PC-9 (cell line): ENCODE results near the gene MAPT. TPM values are rescaled to one million over a fixed set of nuclear protein-coding genes. Genes with fewer than 3 reads are reported as not detected.

Experiments used
- BruUV-seq: library from RNA; stranded (reverse); fragments of 400-500 nt; replicated peaks from 2 replicates; lab custom pipeline; 2021; lab: Mats Ljungman, UMichigan
- CTCF ChIA-PET: fragments of 300-600 bp; sonication (Branson Sonifier 250); formaldehyde crosslinking; loops from one replicate; lab custom pipeline; 2022; ENCODE audit warnings: antibody characterized with exemption; lab: Charles Lee
- POLR2A ChIA-PET: fragments of 300-600 bp; sonication (Branson Sonifier 250); formaldehyde crosslinking; loops from one replicate; lab custom pipeline; 2022; ENCODE audit warnings: antibody characterized with exemption; ENCODE audit not compliant: unreplicated experiment; lab: Charles Lee
- DNase-seq, 2 experiments: peaks; one replicate each; pipeline versions ENCODE4 v3.0.0 to v3.0.0-alpha.2; 2015 to 2022; ENCODE audit warnings: mixed read lengths in 1 of 2
- H2AFZ ChIP-seq: fragments of 200-600 bp; sonication (generic); 2 replicates; pipeline ENCODE4 v1.8.1; 2017; ENCODE audit warnings: antibody characterized with exemption
- H3F3A ChIP-seq: fragments of 200-600 bp; sonication (generic); 2 replicates; pipeline ENCODE4 v1.8.1; 2017; ENCODE audit warnings: antibody characterized with exemption, mild to moderate bottlenecking, low read depth; ENCODE audit not compliant: insufficient read depth
- H3K27ac ChIP-seq: fragments of 200-600 bp; sonication (generic); 2 replicates; pipeline ENCODE4 v1.6.1; 2016; ENCODE audit warnings: mixed run types
- H3K27me3 ChIP-seq: fragments of 200-600 bp; sonication (generic); 2 replicates; pipeline ENCODE4 v1.6.1; 2016; ENCODE audit warnings: low read depth, mixed run types; ENCODE audit not compliant: insufficient read depth
- H3K36me3 ChIP-seq: fragments of 200-600 bp; sonication (generic); 2 replicates; pipeline ENCODE4 v1.6.1; 2016; ENCODE audit warnings: low read depth, mixed run types
- H3K4me1 ChIP-seq: fragments of 200-600 bp; sonication (generic); replicated peaks from 2 replicates; pipeline ENCODE4 v1.6.1; 2016; ENCODE audit warnings: mixed run types; ENCODE audit not compliant: insufficient read depth
- H3K4me2 ChIP-seq: fragments of 200-600 bp; sonication (generic); 2 replicates; pipeline ENCODE4 v1.6.1; 2017; ENCODE audit warnings: mixed run types
- H3K4me3 ChIP-seq: fragments of 200-600 bp; sonication (generic); 2 replicates; pipeline ENCODE4 v1.6.1; 2016; ENCODE audit warnings: mixed run types
- H3K79me2 ChIP-seq: fragments of 200-600 bp; sonication (generic); 2 replicates; pipeline ENCODE4 v1.6.1; 2017; ENCODE audit warnings: low read depth, mixed run types
- H3K9me2 ChIP-seq: fragments of 200-600 bp; sonication (generic); 2 replicates; pipeline ENCODE4 v1.8.1; 2017; ENCODE audit warnings: mild to moderate bottlenecking; ENCODE audit not compliant: insufficient read depth
- H3K9me3 ChIP-seq: fragments of 200-600 bp; sonication (generic); 2 replicates; pipeline ENCODE4 v1.8.1; 2016; ENCODE audit warnings: low read depth; ENCODE audit not compliant: insufficient read depth
- H4K20me1 ChIP-seq: fragments of 200-600 bp; sonication (generic); 2 replicates; pipeline ENCODE4 v1.8.1; 2017; ENCODE audit not compliant: insufficient read depth
- EZH2 ChIP-seq: fragments of 200-600 bp; sonication (generic); IDR thresholded peaks from 2 replicates; pipeline ENCODE4 v1.8.0; 2017; ENCODE audit warnings: antibody characterized with exemption, low read depth
- intact Hi-C: fragments of 100-400 bp; cut with micrococcal nuclease; formaldehyde crosslinking; loops from one replicate; pipeline ENCODE4 v1.10.0; 2022; ENCODE audit not compliant: unreplicated experiment
- total RNA-seq: library from RNA; stranded (reverse); gene quantifications from 2 replicates; pipeline ENCODE4 v1.2.3, GENCODE V29; 2021
- TF ChIP-seq, protein P1 (sequence below): fragments of 200-600 bp; sonication (generic); conservative IDR thresholded peaks from 2 replicates; pipeline ENCODE4 v1.6.1; 2017; ENCODE audit warnings: mixed run types, antibody characterized with exemption, mild to moderate bottlenecking, moderate library complexity

MAPT gene
- total RNA-seq, 1 experiment from 2014 or later, result 0.85 TPM

DNA sequence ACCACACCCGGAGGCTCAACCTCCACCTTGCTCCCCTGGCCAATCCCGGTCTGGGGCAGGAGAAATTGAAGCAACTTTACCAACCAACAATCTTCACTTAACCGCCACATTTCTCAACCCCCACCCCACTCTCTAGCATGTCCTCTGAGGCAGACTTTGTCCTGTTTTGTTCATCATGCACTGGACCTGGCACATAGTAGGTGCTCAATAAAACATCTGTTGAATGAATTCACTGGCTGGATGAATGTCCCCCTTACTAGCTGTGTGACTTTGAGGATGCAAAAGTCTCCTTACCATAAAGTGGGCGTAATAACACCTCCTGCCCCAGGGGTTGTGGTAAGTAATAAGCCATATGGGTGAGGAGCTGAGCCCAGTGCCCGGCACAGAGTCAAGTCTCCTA is 43.9 kb upstream of the MAPT start:
- no peak overlapping the region for H3K4me3 ChIP-seq
- TF ChIP-seq EZH2, result no peak
- TF ChIP-seq, protein P1, sequence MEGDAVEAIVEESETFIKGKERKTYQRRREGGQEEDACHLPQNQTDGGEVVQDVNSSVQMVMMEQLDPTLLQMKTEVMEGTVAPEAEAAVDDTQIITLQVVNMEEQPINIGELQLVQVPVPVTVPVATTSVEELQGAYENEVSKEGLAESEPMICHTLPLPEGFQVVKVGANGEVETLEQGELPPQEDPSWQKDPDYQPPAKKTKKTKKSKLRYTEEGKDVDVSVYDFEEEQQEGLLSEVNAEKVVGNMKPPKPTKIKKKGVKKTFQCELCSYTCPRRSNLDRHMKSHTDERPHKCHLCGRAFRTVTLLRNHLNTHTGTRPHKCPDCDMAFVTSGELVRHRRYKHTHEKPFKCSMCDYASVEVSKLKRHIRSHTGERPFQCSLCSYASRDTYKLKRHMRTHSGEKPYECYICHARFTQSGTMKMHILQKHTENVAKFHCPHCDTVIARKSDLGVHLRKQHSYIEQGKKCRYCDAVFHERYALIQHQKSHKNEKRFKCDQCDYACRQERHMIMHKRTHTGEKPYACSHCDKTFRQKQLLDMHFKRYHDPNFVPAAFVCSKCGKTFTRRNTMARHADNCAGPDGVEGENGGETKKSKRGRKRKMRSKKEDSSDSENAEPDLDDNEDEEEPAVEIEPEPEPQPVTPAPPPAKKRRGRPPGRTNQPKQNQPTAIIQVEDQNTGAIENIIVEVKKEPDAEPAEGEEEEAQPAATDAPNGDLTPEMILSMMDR, result no peak
- no peak overlapping the region for H2AFZ ChIP-seq
- intact Hi-C loops, result no loop called here
- H3K36me3 ChIP-seq, result no peaks in the 10 kb centered on the region
- CTCF ChIA-PET, result no interaction called here
- POLR2A ChIA-PET, result no interaction called here
- H3K9me2 ChIP-seq, result no peaks in the 10 kb centered on the region
- peaks cover 86% of the 10 kb centered on the region for H3K27me3 ChIP-seq
- no peaks in the 10 kb centered on the region for H4K20me1 ChIP-seq
- no peaks in the 10 kb centered on the region for H3K4me1 ChIP-seq
- no peaks in the 10 kb centered on the region for H3K79me2 ChIP-seq
- no TSS peak for BruUV-seq
- H3K27ac ChIP-seq, result no peak overlapping the region
- DNase-seq, result no peak
- no peak overlapping the region for H3K4me2 ChIP-seq
- no peaks in the 10 kb centered on the region for H3F3A ChIP-seq
- H3K9me3 ChIP-seq, result no peaks in the 10 kb centered on the region

DNA sequence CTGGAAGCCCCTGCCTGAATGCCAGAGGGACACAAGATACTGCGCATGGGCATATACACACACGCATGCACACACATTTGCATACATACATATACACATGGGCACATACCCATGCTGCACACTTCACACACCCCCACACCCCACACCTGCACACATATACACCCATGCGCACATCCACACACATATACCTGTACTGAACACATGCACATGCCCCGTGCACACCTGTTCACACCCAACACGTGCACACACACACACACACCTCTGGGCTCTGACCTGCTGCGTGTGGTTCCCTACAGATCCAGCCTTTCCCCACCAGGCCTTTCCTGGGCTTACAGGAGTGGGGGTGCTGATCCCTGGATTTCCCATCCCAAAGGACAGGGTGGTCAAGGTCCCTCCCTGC is 43.3 kb upstream of the MAPT start:
- ChIA-PET POLR2A (no interaction called here), CTCF (interaction anchor here (0.6 kb wide), 1 partner anchor 635 kb away, joined by 4 read pairs; no protein-coding TSS in a partner anchor)
- H3K36me3 ChIP-seq, result no peaks in the 10 kb centered on the region
- no TSS peak for BruUV-seq
- H3K4me2 ChIP-seq, result no peak overlapping the region
- no peak overlapping the region for H3K27ac ChIP-seq
- intact Hi-C loops, result no loop called here
- H3K79me2 ChIP-seq, result no peaks in the 10 kb centered on the region
- no peak for TF ChIP-seq EZH2
- TF ChIP-seq, protein P1, result no peak
- no peaks in the 10 kb centered on the region for H4K20me1 ChIP-seq
- H3K4me3 ChIP-seq, result no peak overlapping the region
- no peaks in the 10 kb centered on the region for H3F3A ChIP-seq
- DNase-seq, result no peak
- peaks cover 84% of the 10 kb centered on the region for H3K27me3 ChIP-seq
- H3K9me2 ChIP-seq, result no peaks in the 10 kb centered on the region
- H2AFZ ChIP-seq, result no peak overlapping the region
- no peaks in the 10 kb centered on the region for H3K9me3 ChIP-seq
- no peaks in the 10 kb centered on the region for H3K4me1 ChIP-seq

GRCh38 chr17:45851464-45851863 is 42.9 kb upstream of the MAPT start:
- no peaks in the 10 kb centered on the region for H3K4me1 ChIP-seq
- TF ChIP-seq, protein P1, result no peak
- no peak for TF ChIP-seq EZH2
- DNase-seq, result no peak
- H3K9me2 ChIP-seq, result no peaks in the 10 kb centered on the region
- H3F3A ChIP-seq, result no peaks in the 10 kb centered on the region
- no peaks in the 10 kb centered on the region for H3K36me3 ChIP-seq
- no peak overlapping the region for H3K4me3 ChIP-seq
- ChIA-PET CTCF (interaction anchor here (0.6 kb wide), 1 partner anchor 636 kb away, joined by 4 read pairs; no protein-coding TSS in a partner anchor), POLR2A (no interaction called here)
- peaks cover 84% of the 10 kb centered on the region for H3K27me3 ChIP-seq
- no peak overlapping the region for H3K4me2 ChIP-seq
- H3K79me2 ChIP-seq, result no peaks in the 10 kb centered on the region
- no peak overlapping the region for H2AFZ ChIP-seq
- H3K9me3 ChIP-seq, result no peaks in the 10 kb centered on the region
- intact Hi-C loops, result no loop called here
- no TSS peak for BruUV-seq
- no peak overlapping the region for H3K27ac ChIP-seq
- H4K20me1 ChIP-seq, result no peaks in the 10 kb centered on the region
